Myometrial cell (primary cell): ENCODE data around the gene TIE1. TPM values are rescaled to one million over a fixed set of nuclear protein-coding genes. Genes with fewer than 3 reads are reported as not detected.

Source experiments
- total RNA-seq: library from RNA; depleted of rRNA; stranded (reverse); fragments of >200 nt; gene quantifications from 2 replicates; pipeline ENCODE4 v1.2.3, GENCODE V29; 2015

Gene TIE1
- total RNA-seq, result 4.6 and 9.9 TPM in 2 replicates

GRCh38 chr1:43300378-43301094 is at the start of gene TIE1:
Gene TIE1 (plus strand): TSS chr1:43300982. CDS start chr1:43301072, 90 bp downstream.

DNA sequence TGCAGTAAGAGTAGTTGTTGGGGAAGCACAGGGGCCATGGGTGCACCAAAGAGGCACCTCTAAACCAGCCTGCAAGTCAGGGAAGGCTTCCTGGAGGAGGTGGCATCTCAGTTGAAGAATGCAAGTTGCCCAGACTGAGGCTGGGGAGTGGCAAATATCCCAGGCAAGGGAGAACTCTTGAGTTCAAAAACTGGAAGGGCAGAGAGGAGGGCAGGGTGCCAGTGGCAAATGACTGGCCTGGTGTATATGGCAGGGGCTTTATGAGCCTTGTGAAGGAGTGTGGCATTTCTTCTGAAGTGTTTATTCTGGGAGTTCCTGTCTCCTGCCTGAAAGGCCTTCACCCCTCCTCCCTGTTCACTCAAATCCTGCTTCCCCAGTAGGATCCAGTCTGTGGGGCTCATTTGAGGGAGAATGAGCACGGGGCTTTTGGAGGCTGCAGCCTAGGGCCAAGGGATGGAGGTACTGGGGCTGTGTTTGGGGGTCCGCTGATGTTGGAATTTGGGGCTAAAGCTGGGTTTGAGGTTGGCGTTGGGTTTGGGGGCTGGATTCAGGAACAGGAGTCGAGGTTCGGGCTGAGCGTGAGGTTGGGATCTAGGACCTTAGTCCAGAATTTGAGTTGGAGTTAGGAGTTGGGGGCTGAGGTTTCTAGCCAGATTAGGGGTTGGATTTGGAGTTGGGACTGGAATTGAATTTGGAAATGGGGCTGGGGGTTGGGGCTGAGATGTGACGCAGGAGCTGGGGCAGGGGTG is 31.0 kb upstream of the TIE1 start, which contains the start of gene TMEM125:
TSS of gene TMEM125 (plus strand) at position 357 of the 749 bp plus-strand sequence. CDS start 2,740 bp downstream, outside the sequence.

GRCh38 chr1:43285269-43285990 is 15.4 kb upstream of the TIE1 start, which contains the start of gene C1orf210:
Gene C1orf210 (minus strand): TSS chr1:43285581. CDS start chr1:43283270, 2,311 bp downstream.

GRCh38 chr1:43337588-43337987 is 36.8 kb downstream of the TIE1 start, which contains the start of gene MPL:
Gene MPL (plus strand): TSS chr1:43337818. CDS start chr1:43337849, 31 bp downstream.

GRCh38 chr1:43358746-43359693 is 58.2 kb downstream of the TIE1 start, which contains the start of gene CDC20:
Gene CDC20 (plus strand): TSS chr1:43358981. CDS start chr1:43359216, 235 bp downstream.

DNA sequence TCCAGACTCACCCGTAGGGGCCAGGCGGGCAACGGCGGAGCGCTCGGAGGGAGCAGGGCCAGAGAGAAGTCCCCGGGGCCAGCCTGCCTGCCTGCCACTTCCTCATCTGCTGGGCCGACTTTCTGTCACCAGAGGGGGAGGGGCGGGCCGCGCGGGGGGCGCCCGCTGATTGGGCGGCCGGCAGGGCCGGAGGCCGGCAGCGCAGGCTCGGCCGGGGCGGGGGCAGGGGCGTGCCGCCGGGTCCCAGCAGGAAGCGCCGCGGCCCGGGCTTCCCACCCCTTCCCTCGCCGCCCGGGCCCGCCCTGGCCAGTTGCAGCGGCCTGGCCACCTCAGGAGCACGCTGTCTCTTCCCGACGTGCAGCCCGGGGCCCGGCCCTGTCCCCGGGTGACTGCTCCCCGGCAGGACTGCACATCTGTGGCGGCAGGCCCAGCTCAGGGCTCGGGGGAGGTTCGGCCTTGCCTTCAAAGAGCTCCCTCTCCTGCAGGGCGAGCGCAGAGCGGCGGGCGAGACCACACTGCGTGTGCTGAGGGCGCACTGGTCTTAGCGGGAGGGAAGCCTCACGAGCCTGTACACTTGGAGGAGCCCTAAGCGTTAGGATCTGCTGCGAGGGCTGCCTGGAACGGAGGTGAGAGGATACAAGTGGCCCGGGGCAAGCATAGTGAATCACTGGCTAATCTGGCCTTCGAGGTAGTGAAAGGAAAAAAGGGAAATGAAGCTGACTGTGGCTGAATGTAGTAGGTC is 67.3 kb downstream of the TIE1 start, which contains the start of gene ELOVL1:
TSS of gene ELOVL1 (minus strand) at position 108 of the 742 bp plus-strand sequence. CDS start 2,402 bp downstream, outside the sequence.

Other genes starting within 250 kb of the TIE1 start
- gene EBNA1BP2, start 128.7 kb upstream of the TIE1 start, total RNA-seq, result 143 and 155 TPM in 2 replicates
- gene CFAP57, start 128.7 kb upstream of the TIE1 start, total RNA-seq, result under 0.01 and 0.35 TPM in 2 replicates
- not detected in 2 replicates for gene TMEM125, start 31.0 kb upstream of the TIE1 start, total RNA-seq
- 0.35 TPM in 1 of 2 replicates, not detected in the other for gene C1orf210, start 15.4 kb upstream of the TIE1 start, total RNA-seq
- gene MPL, start 36.8 kb downstream of the TIE1 start, total RNA-seq, result 0.53 TPM in 1 of 2 replicates, not detected in the other
- 157 TPM in 2 replicates for gene CDC20, start 58.0 kb downstream of the TIE1 start, total RNA-seq
- 86.8 and 121 TPM in 2 replicates for gene ELOVL1, start 67.0 kb downstream of the TIE1 start, total RNA-seq
- 95.5 and 95.7 TPM in 2 replicates for gene MED8, start 88.8 kb downstream of the TIE1 start, total RNA-seq
- 10.8 and 17.9 TPM in 2 replicates for gene SZT2, start 88.9 kb downstream of the TIE1 start, total RNA-seq
- 40.4 and 64.3 TPM in 2 replicates for gene HYI, start 152.9 kb downstream of the TIE1 start, total RNA-seq
- gene PTPRF, start 229.9 kb downstream of the TIE1 start, total RNA-seq, result 20.2 and 32.4 TPM in 2 replicates